ENCODE data around the gene NSMF. TPM values are rescaled to one million over a fixed set of nuclear protein-coding genes. Genes with fewer than 3 reads are reported as not detected.

NSMF gene
- total RNA-seq, 1 donor, result 23.7 TPM

- no peak overlapping the region for H3K4me3 ChIP-seq (ENCODE audit: low read length)
- H3K9me3 ChIP-seq (ENCODE audit: low read depth, low read length), result no peaks in the 10 kb centered on the region
- no peaks in the 10 kb centered on the region for H3K4me1 ChIP-seq (ENCODE audit: insufficient read depth, low read length)
These were observed 29.0 kb downstream of the NSMF start for GRCh38 chr9:137429974-137430722.

GRCh38 chr9:137429546-137429890 is 29.6 kb downstream of the NSMF start:
- Histone ChIP-seq H3K4me3 (ENCODE audit: low read length) (no peak overlapping the region), H3K27me3 (ENCODE audit: insufficient read depth, low read length) (no peaks in the 10 kb centered on the region), H3K9me3 (ENCODE audit: low read depth, low read length) (no peaks in the 10 kb centered on the region), H3K4me1 (ENCODE audit: insufficient read depth, low read length) (peaks cover 1% of the 10 kb centered on the region)

More at GRCh38 chr9:137429974-137430722, 29.0 kb downstream of the NSMF start:
- H3K27me3 ChIP-seq (ENCODE audit: insufficient read depth, low read length), result no peaks in the 10 kb centered on the region

- Histone ChIP-seq H3K9me3 (ENCODE audit: low read depth, low read length) (no peaks in the 10 kb centered on the region), H3K27me3 (ENCODE audit: insufficient read depth, low read length) (no peaks in the 10 kb centered on the region), H3K4me1 (ENCODE audit: insufficient read depth, low read length) (peaks cover 6% of the 10 kb centered on the region), H3K4me3 (ENCODE audit: low read length) (no peak overlapping the region)
These were observed 30.1 kb downstream of the NSMF start for GRCh38 chr9:137428841-137429545.

- H3K4me3 ChIP-seq (ENCODE audit: low read length), result no peak overlapping the region
- H3K4me1 ChIP-seq (ENCODE audit: insufficient read depth, low read length), result peaks cover 13% of the 10 kb centered on the region
- no peaks in the 10 kb centered on the region for H3K27me3 ChIP-seq (ENCODE audit: insufficient read depth, low read length)
- no peaks in the 10 kb centered on the region for H3K9me3 ChIP-seq (ENCODE audit: low read depth, low read length)
These were observed 30.9 kb downstream of the NSMF start for GRCh38 chr9:137428311-137428630.

GRCh38 chr9:137427454-137428310 is 31.5 kb downstream of the NSMF start:
- peaks cover 13% of the 10 kb centered on the region for H3K4me1 ChIP-seq (ENCODE audit: insufficient read depth, low read length)
- no peak overlapping the region for H3K4me3 ChIP-seq (ENCODE audit: low read length)
- H3K27me3 ChIP-seq (ENCODE audit: insufficient read depth, low read length), result no peaks in the 10 kb centered on the region
- no peaks in the 10 kb centered on the region for H3K9me3 ChIP-seq (ENCODE audit: low read depth, low read length)

- no peak overlapping the region for H3K4me3 ChIP-seq (ENCODE audit: low read length)
- peaks cover 27% of the 10 kb centered on the region for H3K4me1 ChIP-seq (ENCODE audit: insufficient read depth, low read length)
- H3K27me3 ChIP-seq (ENCODE audit: insufficient read depth, low read length), result no peaks in the 10 kb centered on the region
- H3K9me3 ChIP-seq (ENCODE audit: low read depth, low read length), result no peaks in the 10 kb centered on the region
These were observed 33.0 kb downstream of the NSMF start for GRCh38 chr9:137426018-137426681.

GRCh38 chr9:137423514-137424291 is 35.4 kb downstream of the NSMF start:
- H3K4me3 ChIP-seq (ENCODE audit: low read length), result peak overlapping the region; percentile 70
- H3K4me1 ChIP-seq (ENCODE audit: insufficient read depth, low read length), result peaks cover 27% of the 10 kb centered on the region
- no peaks in the 10 kb centered on the region for H3K9me3 ChIP-seq (ENCODE audit: low read depth, low read length)
- H3K27me3 ChIP-seq (ENCODE audit: insufficient read depth, low read length), result no peaks in the 10 kb centered on the region

GRCh38 chr9:137422604-137423513 is 36.3 kb downstream of the NSMF start, which contains the start of the genes EXD3 and NOXA1:
TSS of gene EXD3 (minus strand) at chr9:137423162. CDS start at chr9:137395357, 27,805 bp downstream.
TSS of gene NOXA1 (plus strand) at chr9:137423393. CDS start at chr9:137423530, 137 bp downstream.
- Histone ChIP-seq H3K4me1 (ENCODE audit: insufficient read depth, low read length) (peaks cover 27% of the 10 kb centered on the region), H3K27me3 (ENCODE audit: insufficient read depth, low read length) (no peaks in the 10 kb centered on the region), H3K4me3 (ENCODE audit: low read length) (peak within 1 kb of the TSS; percentile 70), H3K9me3 (ENCODE audit: low read depth, low read length) (no peaks in the 10 kb centered on the region)

GRCh38 chr9:137421838-137422603 is 37.1 kb downstream of the NSMF start:
- Histone ChIP-seq H3K9me3 (ENCODE audit: low read depth, low read length) (no peaks in the 10 kb centered on the region), H3K4me3 (ENCODE audit: low read length) (peak overlapping the region; percentile 70), H3K27me3 (ENCODE audit: insufficient read depth, low read length) (no peaks in the 10 kb centered on the region), H3K4me1 (ENCODE audit: insufficient read depth, low read length) (peaks cover 27% of the 10 kb centered on the region)

- Histone ChIP-seq H3K4me1 (ENCODE audit: insufficient read depth, low read length) (peaks cover 16% of the 10 kb centered on the region), H3K4me3 (ENCODE audit: low read length) (no peak overlapping the region), H3K9me3 (ENCODE audit: low read depth, low read length) (no peaks in the 10 kb centered on the region), H3K27me3 (ENCODE audit: insufficient read depth, low read length) (no peaks in the 10 kb centered on the region)
These were observed 41.7 kb downstream of the NSMF start for GRCh38 chr9:137417161-137418021.

GRCh38 chr9:137416563-137417151 is 42.5 kb downstream of the NSMF start:
- Histone ChIP-seq H3K9me3 (ENCODE audit: low read depth, low read length) (no peaks in the 10 kb centered on the region), H3K4me1 (ENCODE audit: insufficient read depth, low read length) (peaks cover 15% of the 10 kb centered on the region), H3K27me3 (ENCODE audit: insufficient read depth, low read length) (no peaks in the 10 kb centered on the region), H3K4me3 (ENCODE audit: low read length) (no peak overlapping the region)

Measured in mononuclear cell (primary cell).